Measurements from ENCODE around the gene JAKMIP1. TPM values are rescaled to one million over a fixed set of nuclear protein-coding genes. Genes with fewer than 3 reads are reported as not detected.

The JAKMIP1 gene
- polyA plus RNA-seq, 3 donors, result 0.08 TPM; not detected in 2

- no peak overlapping the region for H2AFZ ChIP-seq (ENCODE audit: insufficient read depth, low read depth, low read length, poor library complexity, severe bottlenecking)
- H3K36me3 Mint-ChIP-seq, result no peaks in the 10 kb centered on the region
- no peaks in the 10 kb centered on the region for H3K4me1 ChIP-seq (ENCODE audit: control insufficient read depth in 1 of 2, insufficient read depth in 2 of 2, low read length in 2 of 2)
- no peak overlapping the region for H3K9ac ChIP-seq (ENCODE audit: insufficient read depth, low read length, poor library complexity, severe bottlenecking)
- peaks cover 6 to 16% (median 8%) of the 10 kb centered on the region in 3 donors for H3K27me3 Mint-ChIP-seq (ENCODE audit: low read depth in 3 of 3)
- intact Hi-C loops (cut with micrococcal nuclease), result no loop called here
- no peak overlapping the region for H3K4me3 ChIP-seq (replicated peaks in 1 of 3; ENCODE audit: low read depth in 2 of 3, low read length in 3 of 3)
- H3K9me3 ChIP-seq (replicated peaks in 1 of 2; ENCODE audit: control insufficient read depth in 1 of 2, insufficient read depth in 1 of 2, low read length in 2 of 2), result no peaks in the 10 kb centered on the region
- DNase-seq, result no peak
- H3K4me2 ChIP-seq (replicated peaks; ENCODE audit: extremely low read depth, low read length, poor library complexity, severe bottlenecking), result no peak overlapping the region
- H3K9me3 Mint-ChIP-seq, result no peaks in the 10 kb centered on the region
- no peak overlapping the region for H3K27ac ChIP-seq (ENCODE audit: low read depth in 1 of 2, low read length in 2 of 2)
- no peaks in the 10 kb centered on the region for H3K4me1 Mint-ChIP-seq
- no peaks in the 10 kb centered on the region for H3K79me2 ChIP-seq (ENCODE audit: insufficient read depth, low read length)
- TF ChIP-seq CTCF (IDR thresholded peaks at IDR 0.05), result no peak
- WGBS (ENCODE audit: insufficient coverage), result 40% methylated on average over 5 of the region's 9 CpGs
- no peak overlapping the region for H3K4me3 Mint-ChIP-seq
- H3K27me3 ChIP-seq (ENCODE audit: control insufficient read depth in 2 of 2, insufficient read depth in 2 of 2, low read length in 2 of 2), result no peaks in the 10 kb centered on the region
- no peaks in the 10 kb centered on the region for H3K36me3 ChIP-seq (replicated peaks in 1 of 2; ENCODE audit: control insufficient read depth in 1 of 2, insufficient read depth in 2 of 2, low read length in 2 of 2)
- no peaks in the 10 kb centered on the region for H4K20me1 ChIP-seq (ENCODE audit: insufficient read depth, low read length)
- no peak overlapping the region for H3K27ac Mint-ChIP-seq
Measured at GRCh38 chr4:6154875-6155274, 45.5 kb downstream of the JAKMIP1 start.

GRCh38 chr4:6153874-6154273 lies 46.5 kb downstream of the JAKMIP1 start:
- no peak overlapping the region for H3K27ac ChIP-seq (ENCODE audit: low read depth in 1 of 2, low read length in 2 of 2)
- no peaks in the 10 kb centered on the region for H3K27me3 ChIP-seq (ENCODE audit: control insufficient read depth in 2 of 2, insufficient read depth in 2 of 2, low read length in 2 of 2)
- H3K4me1 Mint-ChIP-seq, result no peaks in the 10 kb centered on the region
- intact Hi-C loops (cut with micrococcal nuclease), result no loop called here
- H3K79me2 ChIP-seq (ENCODE audit: insufficient read depth, low read length), result no peaks in the 10 kb centered on the region
- no peak overlapping the region for H3K4me3 ChIP-seq (replicated peaks in 1 of 3; ENCODE audit: low read depth in 2 of 3, low read length in 3 of 3)
- peaks cover 6 to 20% (median 8%) of the 10 kb centered on the region in 3 donors for H3K27me3 Mint-ChIP-seq (ENCODE audit: low read depth in 3 of 3)
- 79% methylated on average over 5 of the region's 7 CpGs for WGBS (ENCODE audit: insufficient coverage)
- no peak overlapping the region for H2AFZ ChIP-seq (ENCODE audit: insufficient read depth, low read depth, low read length, poor library complexity, severe bottlenecking)
- H3K9ac ChIP-seq (ENCODE audit: insufficient read depth, low read length, poor library complexity, severe bottlenecking), result no peak overlapping the region
- no peak for DNase-seq
- H3K27ac Mint-ChIP-seq, result no peak overlapping the region
- H3K4me2 ChIP-seq (replicated peaks; ENCODE audit: extremely low read depth, low read length, poor library complexity, severe bottlenecking), result no peak overlapping the region
- H3K4me3 Mint-ChIP-seq, result no peak overlapping the region
- TF ChIP-seq CTCF (IDR thresholded peaks at IDR 0.05), result no peak
- H4K20me1 ChIP-seq (ENCODE audit: insufficient read depth, low read length), result no peaks in the 10 kb centered on the region
- no peaks in the 10 kb centered on the region for H3K9me3 Mint-ChIP-seq
- H3K4me1 ChIP-seq (ENCODE audit: control insufficient read depth in 1 of 2, insufficient read depth in 2 of 2, low read length in 2 of 2), result no peaks in the 10 kb centered on the region
- no peaks in the 10 kb centered on the region for H3K36me3 Mint-ChIP-seq
- no peaks in the 10 kb centered on the region for H3K9me3 ChIP-seq (replicated peaks in 1 of 2; ENCODE audit: control insufficient read depth in 1 of 2, insufficient read depth in 1 of 2, low read length in 2 of 2)
- H3K36me3 ChIP-seq (replicated peaks in 1 of 2; ENCODE audit: control insufficient read depth in 1 of 2, insufficient read depth in 2 of 2, low read length in 2 of 2), result no peaks in the 10 kb centered on the region

All from CD14-positive monocyte (primary cell).